GM23248 (cell line): ENCODE data around the gene NAV3.

Experiments used
- EZH2 ChIP-seq: fragments of 200-600 bp; sonication (generic); IDR thresholded peaks from 2 replicates; pipeline ENCODE4 v1.6.1; 2018; ENCODE audit warnings: antibody characterized with exemption, mild to moderate bottlenecking; ENCODE audit not compliant: insufficient read depth, poor library complexity, severe bottlenecking
- EZH2phosphoT487 ChIP-seq: fragments of 200-600 bp; sonication (generic); IDR thresholded peaks from 2 replicates; pipeline ENCODE4 v1.6.1; 2018; ENCODE audit warnings: antibody characterized with exemption, moderate library complexity, mild to moderate bottlenecking, low read depth; ENCODE audit not compliant: insufficient read depth

- TF ChIP-seq EZH2 (no peak), EZH2phosphoT487 (no peak)
Observed at GRCh38 chr12:78062786-78063185, 232.1 kb downstream of the NAV3 start.
